Measurements from ENCODE around the gene GAS2L3. TPM values are rescaled to one million over a fixed set of nuclear protein-coding genes. Genes with fewer than 3 reads are reported as not detected.
"Not testable (repeated sequence)": the region's sequence is repeated elsewhere in the genome, so short reads cannot be mapped to it uniquely, and the experiment has no call there.

Gene GAS2L3
- total RNA-seq, 2 donors from 2014 or later: 23.5 to 56.0 TPM

GRCh38 chr12:100624571-100624970 is 51.1 kb downstream of the GAS2L3 start:
- no peaks in the 10 kb centered on the region for H3K36me3 ChIP-seq
- no peaks in the 10 kb centered on the region for H3K27me3 ChIP-seq
- no peak for DNase-seq
- no peak overlapping the region for H3K4me3 ChIP-seq
- H3K4me1 ChIP-seq: no peaks in the 10 kb centered on the region
- H3K27ac ChIP-seq: no peak overlapping the region
- H3K9me3 ChIP-seq: no peaks in the 10 kb centered on the region
- intact Hi-C loops (cut with DNase I): no loop called here
- no peak overlapping the region for H3K9ac ChIP-seq (ENCODE audit: low read depth in 2 of 2, low read length in 2 of 2)
- TF ChIP-seq, protein P1, sequence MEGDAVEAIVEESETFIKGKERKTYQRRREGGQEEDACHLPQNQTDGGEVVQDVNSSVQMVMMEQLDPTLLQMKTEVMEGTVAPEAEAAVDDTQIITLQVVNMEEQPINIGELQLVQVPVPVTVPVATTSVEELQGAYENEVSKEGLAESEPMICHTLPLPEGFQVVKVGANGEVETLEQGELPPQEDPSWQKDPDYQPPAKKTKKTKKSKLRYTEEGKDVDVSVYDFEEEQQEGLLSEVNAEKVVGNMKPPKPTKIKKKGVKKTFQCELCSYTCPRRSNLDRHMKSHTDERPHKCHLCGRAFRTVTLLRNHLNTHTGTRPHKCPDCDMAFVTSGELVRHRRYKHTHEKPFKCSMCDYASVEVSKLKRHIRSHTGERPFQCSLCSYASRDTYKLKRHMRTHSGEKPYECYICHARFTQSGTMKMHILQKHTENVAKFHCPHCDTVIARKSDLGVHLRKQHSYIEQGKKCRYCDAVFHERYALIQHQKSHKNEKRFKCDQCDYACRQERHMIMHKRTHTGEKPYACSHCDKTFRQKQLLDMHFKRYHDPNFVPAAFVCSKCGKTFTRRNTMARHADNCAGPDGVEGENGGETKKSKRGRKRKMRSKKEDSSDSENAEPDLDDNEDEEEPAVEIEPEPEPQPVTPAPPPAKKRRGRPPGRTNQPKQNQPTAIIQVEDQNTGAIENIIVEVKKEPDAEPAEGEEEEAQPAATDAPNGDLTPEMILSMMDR (IDR thresholded peaks at IDR 0.05): no peak

GRCh38 chr12:100632445-100632892 is 59.0 kb downstream of the GAS2L3 start:
- Histone ChIP-seq H3K27me3 (no peaks in the 10 kb centered on the region), H3K9me3 (no peaks in the 10 kb centered on the region), H3K9ac (ENCODE audit: low read depth in 2 of 2, low read length in 2 of 2) (peak overlapping the region in 1 of 2 donors; percentile 27), H3K4me3 (no peak overlapping the region), H3K27ac (peak overlapping the region; percentile 75), H3K36me3 (no peaks in the 10 kb centered on the region), H3K4me1 (no peaks in the 10 kb centered on the region)
- DNase-seq: no peak
- TF ChIP-seq, protein P1 (IDR thresholded peaks at IDR 0.05): no peak
- intact Hi-C loops (cut with DNase I): no loop called here

DNA sequence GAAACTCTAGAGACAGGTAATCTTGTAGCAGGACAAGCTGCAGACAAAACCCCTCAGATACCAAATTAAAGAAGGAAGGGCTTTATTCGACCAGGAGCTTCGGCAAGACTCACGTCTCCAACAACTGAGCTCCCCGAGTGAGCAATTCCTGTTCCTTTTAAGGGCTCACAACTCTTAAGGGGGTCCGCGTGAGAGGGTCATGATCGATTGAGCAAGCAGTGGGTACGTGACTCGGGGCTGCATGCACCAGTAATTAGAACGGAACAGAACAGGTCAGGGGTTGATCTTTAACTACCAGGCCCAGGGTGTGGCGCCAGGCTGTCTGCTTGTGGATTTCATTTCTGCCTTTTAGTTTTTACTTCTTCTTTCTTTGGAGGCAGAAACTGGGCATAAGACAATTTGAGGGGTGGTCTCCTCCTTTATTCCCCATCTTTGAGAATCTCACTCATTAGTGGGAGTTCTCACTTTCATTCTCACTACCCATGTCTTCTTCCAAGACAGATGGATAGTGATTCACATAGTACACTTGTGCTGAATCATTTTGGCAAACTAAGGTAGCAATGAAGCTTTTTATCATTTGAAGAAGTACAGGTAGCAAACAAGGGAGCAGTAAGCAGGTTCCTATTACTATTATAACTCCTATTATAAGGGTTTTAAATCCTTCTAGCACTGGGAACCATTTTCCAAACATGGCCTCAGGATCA is 59.8 kb downstream of the GAS2L3 start:
- H3K4me1 ChIP-seq; H3K27me3 ChIP-seq; H3K36me3 ChIP-seq; intact Hi-C loops (cut with DNase I); H3K9me3 ChIP-seq; H3K4me3 ChIP-seq: not testable (repeated sequence)
- peak overlapping the region in 1 of 2 donors; percentile 27 for H3K9ac ChIP-seq (ENCODE audit: low read depth in 2 of 2, low read length in 2 of 2)
- H3K27ac ChIP-seq: peak overlapping the region; percentile 75
- peak; percentile 59 for DNase-seq

GRCh38 chr12:100643246-100643645 is 69.8 kb downstream of the GAS2L3 start:
- Histone ChIP-seq H3K27ac (no peak overlapping the region), H3K9me3 (no peaks in the 10 kb centered on the region), H3K27me3 (no peaks in the 10 kb centered on the region), H3K9ac (ENCODE audit: low read depth in 2 of 2, low read length in 2 of 2) (no peak overlapping the region), H3K4me3 (no peak overlapping the region), H3K36me3 (no peaks in the 10 kb centered on the region), H3K4me1 (no peaks in the 10 kb centered on the region)
- TF ChIP-seq, protein P1 (IDR thresholded peaks at IDR 0.05): no peak
- intact Hi-C loops (cut with DNase I): no loop called here
- DNase-seq: no peak

GRCh38 chr12:100646896-100647295 is 73.4 kb downstream of the GAS2L3 start:
- H3K36me3 ChIP-seq: no peaks in the 10 kb centered on the region
- intact Hi-C loops (cut with DNase I): no loop called here
- TF ChIP-seq, protein P1 (IDR thresholded peaks at IDR 0.05): no peak
- no peaks in the 10 kb centered on the region for H3K4me1 ChIP-seq
- no peak overlapping the region for H3K4me3 ChIP-seq
- no peak overlapping the region for H3K27ac ChIP-seq
- H3K9me3 ChIP-seq: no peaks in the 10 kb centered on the region
- H3K27me3 ChIP-seq: no peaks in the 10 kb centered on the region
- no peak overlapping the region for H3K9ac ChIP-seq (ENCODE audit: low read depth in 2 of 2, low read length in 2 of 2)
- no peak for DNase-seq

- no peaks in the 10 kb centered on the region for H3K27me3 ChIP-seq
- H3K27ac ChIP-seq: no peak overlapping the region
- intact Hi-C loops (cut with DNase I): no loop called here
- no peak overlapping the region for H3K9ac ChIP-seq (ENCODE audit: low read depth in 2 of 2, low read length in 2 of 2)
- H3K4me1 ChIP-seq: no peaks in the 10 kb centered on the region
- TF ChIP-seq, protein P1 (IDR thresholded peaks at IDR 0.05): no peak
- H3K9me3 ChIP-seq: no peaks in the 10 kb centered on the region
- no peak overlapping the region for H3K4me3 ChIP-seq
- H3K36me3 ChIP-seq: no peaks in the 10 kb centered on the region
- no peak for DNase-seq
These were observed 77.6 kb downstream of the GAS2L3 start for GRCh38 chr12:100651108-100651507.

Measured in colonic mucosa (tissue), 4 donors.